GM20000 (cell line): ENCODE results near the gene EID2B.
A peak's percentile ranks its signal among the peaks of the same experiment; 100 is the strongest.

ENCODE experiments used
- DNase-seq: peaks from one replicate; pipeline ENCODE4 v3.0.0; 2012; ENCODE audit warnings: low spot score
- TF ChIP-seq, protein P1 (sequence below): IDR thresholded peaks from 2 replicates; pipeline ENCODE4 v1.5.1; 2012; ENCODE audit warnings: mild to moderate bottlenecking, control low read depth; ENCODE audit errors: extremely low read depth, missing control alignments

EID2B gene

DNA sequence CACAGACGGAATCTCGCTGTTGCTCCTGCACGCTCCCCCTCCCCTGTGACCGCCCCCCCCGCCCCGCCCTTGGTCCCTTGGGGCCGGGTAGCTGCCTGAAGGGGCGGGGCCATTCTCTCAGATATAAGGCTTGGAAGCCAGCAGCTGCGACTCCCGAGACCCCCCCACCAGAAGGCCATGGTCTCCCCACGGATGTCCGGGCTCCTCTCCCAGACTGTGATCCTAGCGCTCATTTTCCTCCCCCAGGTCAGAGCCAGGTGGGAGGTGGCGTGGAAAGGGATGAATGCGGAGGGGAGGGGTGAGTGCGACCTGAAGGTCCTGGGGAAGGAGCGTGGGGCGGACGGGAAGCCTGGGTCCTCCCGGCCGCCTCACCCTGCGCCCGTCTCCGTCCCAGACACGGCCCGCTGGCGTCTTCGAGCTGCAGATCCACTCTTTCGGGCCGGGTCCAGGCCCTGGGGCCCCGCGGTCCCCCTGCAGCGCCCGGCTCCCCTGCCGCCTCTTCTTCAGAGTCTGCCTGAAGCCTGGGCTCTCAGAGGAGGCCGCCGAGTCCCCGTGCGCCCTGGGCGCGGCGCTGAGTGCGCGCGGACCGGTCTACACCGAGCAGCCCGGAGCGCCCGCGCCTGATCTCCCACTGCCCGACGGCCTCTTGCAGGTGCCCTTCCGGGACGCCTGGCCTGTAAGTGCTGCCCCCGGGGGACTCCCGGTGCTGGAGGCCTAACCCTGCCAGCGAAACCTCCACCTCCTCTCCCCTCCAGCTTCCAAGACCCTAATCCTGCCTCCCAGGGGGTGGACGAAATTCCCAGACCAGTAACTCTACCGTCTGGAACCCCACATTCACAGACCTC, 33.6 kb downstream of the EID2B start, which contains the start of gene DLL3:
DLL3 (plus strand) TSS at position 150 of the 845 bp plus-strand sequence; CDS start at position 178, 28 bp downstream.
- no peak for DNase-seq

GRCh38 chr19:39497996-39498797, 34.5 kb downstream of the EID2B start:
- TF ChIP-seq, protein P1, sequence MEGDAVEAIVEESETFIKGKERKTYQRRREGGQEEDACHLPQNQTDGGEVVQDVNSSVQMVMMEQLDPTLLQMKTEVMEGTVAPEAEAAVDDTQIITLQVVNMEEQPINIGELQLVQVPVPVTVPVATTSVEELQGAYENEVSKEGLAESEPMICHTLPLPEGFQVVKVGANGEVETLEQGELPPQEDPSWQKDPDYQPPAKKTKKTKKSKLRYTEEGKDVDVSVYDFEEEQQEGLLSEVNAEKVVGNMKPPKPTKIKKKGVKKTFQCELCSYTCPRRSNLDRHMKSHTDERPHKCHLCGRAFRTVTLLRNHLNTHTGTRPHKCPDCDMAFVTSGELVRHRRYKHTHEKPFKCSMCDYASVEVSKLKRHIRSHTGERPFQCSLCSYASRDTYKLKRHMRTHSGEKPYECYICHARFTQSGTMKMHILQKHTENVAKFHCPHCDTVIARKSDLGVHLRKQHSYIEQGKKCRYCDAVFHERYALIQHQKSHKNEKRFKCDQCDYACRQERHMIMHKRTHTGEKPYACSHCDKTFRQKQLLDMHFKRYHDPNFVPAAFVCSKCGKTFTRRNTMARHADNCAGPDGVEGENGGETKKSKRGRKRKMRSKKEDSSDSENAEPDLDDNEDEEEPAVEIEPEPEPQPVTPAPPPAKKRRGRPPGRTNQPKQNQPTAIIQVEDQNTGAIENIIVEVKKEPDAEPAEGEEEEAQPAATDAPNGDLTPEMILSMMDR: peak; percentile 15
- peak; percentile 77 for DNase-seq

More for the DNA sequence above, 33.6 kb downstream of the EID2B start, which contains the start of gene DLL3:
- TF ChIP-seq, protein P1: no peak

- DNase-seq: no peak
- TF ChIP-seq, protein P1: no peak
These were observed 35.0 kb downstream of the EID2B start for GRCh38 chr19:39497701-39497995.

- DNase-seq: no peak
- TF ChIP-seq, protein P1: no peak
These were observed 36.6 kb downstream of the EID2B start for GRCh38 chr19:39496063-39496462.

- DNase-seq: no peak
- TF ChIP-seq, protein P1: no peak
These were observed 38.0 kb downstream of the EID2B start for GRCh38 chr19:39494661-39495060.

DNA sequence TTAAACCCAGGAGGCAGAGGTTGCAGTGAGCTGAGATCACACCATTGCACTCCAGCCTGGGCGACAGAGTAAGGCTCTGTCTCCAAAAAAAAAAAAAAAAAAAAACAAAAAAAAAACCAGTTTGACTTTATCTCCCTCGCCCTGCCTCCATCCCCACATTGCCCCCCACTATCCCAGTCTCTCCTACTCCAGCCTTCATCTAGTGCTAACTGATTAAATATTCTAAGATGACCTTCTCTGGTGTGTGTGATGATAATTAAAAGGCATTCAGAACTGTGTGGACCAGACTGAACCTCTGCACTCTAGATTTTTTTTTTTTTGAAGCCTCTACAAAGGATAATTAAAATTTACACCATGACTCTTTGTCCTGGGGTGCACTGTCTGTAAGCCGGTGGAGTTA, 39.9 kb downstream of the EID2B start:
- no peak for DNase-seq
- TF ChIP-seq, protein P1: no peak

DNA sequence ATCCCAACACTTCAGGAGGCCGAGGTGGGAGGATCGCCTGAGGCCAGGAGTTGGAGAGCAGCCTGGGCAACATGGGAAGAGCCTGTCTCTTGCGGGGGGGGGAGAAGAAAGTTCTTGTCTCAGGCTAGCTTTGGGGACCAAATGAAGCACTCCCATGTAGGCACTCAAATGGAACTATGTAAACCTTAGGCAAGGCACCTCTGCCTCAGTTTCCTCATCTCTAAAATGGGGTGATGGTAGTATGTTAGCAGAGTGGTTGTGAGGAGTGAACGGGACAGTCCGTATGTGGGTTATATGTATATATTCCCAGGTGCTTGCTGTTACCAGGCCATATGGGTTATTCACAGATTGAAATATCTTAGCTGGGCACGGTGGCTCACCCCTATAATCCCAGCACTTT, 40.4 kb downstream of the EID2B start:
- DNase-seq: no peak
- TF ChIP-seq, protein P1: no peak
